H54 (cell line): ENCODE results near the gene BRMS1L.
A peak's percentile ranks its signal among the peaks of the same experiment; 100 is the strongest.
"Not testable (repeated sequence)": the region's sequence is repeated elsewhere in the genome, so short reads cannot be mapped to it uniquely, and the experiment has no call there.

Experiments
- DNase-seq: peaks from one replicate; pipeline ENCODE4 v3.0.0; 2011; ENCODE audit warnings: low spot score, mixed read lengths; ENCODE audit not compliant: insufficient read length
- FAIRE-seq: peaks from 3 replicates; lab custom pipeline; 2011; peaks lifted over from hg19 to GRCh38; lab: Jason Lieb, UNC
- POLR2A ChIP-seq: IDR thresholded peaks from 2 replicates; pipeline ENCODE4 v1.6.1; 2011; ENCODE audit warnings: low read depth, mild to moderate bottlenecking, low read length

Gene BRMS1L

DNA sequence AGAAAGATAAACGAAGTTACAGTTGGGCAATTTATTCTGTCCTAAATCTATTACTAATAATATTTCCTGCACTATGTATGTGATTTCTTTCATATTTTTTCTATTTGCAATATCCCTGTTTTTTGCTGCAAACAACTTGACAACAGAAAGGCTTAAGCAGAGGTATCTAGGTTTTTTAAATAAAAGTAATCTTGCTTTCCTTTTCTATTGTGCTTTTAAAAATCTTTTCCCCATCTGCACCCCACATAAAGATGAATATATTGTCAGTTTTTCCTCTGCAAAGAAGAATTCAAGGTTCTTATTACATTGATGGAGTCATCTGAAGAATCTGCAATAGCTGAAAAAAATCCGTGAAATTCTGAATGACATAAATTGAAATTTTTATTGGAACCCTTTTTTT lies 16.5 kb upstream of the BRMS1L start:
- no peak for FAIRE-seq
- TF ChIP-seq POLR2A: no peak
- DNase-seq: no peak

DNA sequence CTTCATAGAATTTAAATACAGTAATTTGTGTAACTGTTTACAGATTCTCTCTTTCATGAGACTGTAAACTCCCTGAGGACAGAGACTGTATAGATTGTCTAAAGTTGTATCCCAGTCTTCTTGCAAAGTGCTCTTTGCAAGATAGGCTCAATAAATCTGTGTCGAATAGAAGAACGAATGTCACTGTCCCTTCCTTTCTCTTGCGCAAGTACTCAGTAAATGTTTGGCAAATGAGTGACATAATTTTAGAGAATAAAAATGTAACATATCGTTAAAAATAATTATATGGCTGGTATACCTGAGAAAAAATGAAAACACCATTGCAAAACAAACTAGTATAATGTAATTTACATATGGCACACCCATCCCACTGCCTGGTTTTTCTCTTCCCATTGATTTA lies 15.2 kb upstream of the BRMS1L start:
- FAIRE-seq (no peak), DNase-seq (no peak)
- no peak for TF ChIP-seq POLR2A

DNA sequence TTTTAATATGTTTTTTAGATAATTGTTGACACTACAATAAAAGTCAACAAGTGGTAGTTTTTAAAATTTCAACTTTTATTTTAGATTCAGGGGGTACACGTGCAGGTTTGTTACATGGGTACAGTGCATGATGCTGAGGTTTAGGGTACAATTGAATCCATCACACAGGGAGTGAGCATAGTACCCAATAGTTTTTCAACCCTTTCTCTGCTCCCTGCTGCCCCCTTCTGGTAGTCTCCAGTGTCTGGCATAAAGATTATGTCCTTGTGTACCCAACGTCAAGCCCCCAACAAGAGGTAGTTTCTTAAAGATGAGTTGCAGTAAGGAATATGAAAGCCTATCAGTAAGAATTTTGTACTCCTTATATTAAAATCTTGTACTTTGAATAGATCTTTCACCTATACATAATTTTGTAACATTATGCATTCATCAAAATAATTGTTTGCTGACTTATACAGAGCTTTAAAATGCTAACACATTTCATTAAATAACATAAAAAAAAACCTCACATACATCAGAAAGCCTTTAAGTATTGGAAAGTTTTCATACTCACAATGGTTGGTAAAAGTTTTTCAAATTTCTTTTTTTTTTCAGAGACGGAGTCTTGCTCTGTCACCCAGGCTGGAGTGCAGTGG lies 11.7 kb upstream of the BRMS1L start:
- FAIRE-seq (no peak), DNase-seq (no peak)
- no peak for TF ChIP-seq POLR2A

DNA sequence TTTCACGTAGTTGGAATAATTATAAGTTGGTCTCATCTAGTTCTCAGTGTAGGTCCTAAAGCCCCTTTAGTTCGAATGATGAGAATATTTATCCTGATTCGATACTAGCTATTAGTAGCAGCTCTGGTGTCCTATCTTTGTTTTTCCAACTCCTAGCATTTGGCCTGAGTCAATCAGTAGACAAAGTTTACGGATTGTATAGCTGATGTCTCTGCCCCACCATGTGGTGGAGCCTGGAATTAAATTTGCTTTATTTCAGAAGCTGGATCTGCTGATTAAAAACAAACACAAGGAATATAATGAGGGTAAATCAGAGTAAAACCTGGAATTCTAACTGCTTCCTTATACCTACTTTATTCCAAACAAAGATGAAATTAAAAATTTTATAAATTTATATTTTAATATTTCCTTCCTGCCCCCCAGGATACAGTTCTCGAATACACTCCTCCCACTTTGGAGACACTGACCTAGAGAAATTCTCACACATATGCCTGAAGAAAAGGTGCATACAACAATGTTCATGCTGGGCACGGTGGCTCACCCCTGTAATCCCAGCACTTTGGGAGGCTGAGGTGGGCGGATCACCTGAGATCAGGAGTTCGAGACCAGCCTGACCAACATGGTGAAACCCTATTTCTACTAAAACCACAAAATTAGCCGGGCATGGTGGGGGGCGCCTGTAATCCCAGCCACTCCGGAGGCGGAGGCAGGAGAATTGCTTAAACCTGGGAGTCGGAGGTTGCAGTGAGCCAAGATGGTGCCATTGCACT lies 7.6 kb upstream of the BRMS1L start:
- TF ChIP-seq POLR2A: no peak
- no peak for DNase-seq
- peak; percentile 71 for FAIRE-seq

DNA sequence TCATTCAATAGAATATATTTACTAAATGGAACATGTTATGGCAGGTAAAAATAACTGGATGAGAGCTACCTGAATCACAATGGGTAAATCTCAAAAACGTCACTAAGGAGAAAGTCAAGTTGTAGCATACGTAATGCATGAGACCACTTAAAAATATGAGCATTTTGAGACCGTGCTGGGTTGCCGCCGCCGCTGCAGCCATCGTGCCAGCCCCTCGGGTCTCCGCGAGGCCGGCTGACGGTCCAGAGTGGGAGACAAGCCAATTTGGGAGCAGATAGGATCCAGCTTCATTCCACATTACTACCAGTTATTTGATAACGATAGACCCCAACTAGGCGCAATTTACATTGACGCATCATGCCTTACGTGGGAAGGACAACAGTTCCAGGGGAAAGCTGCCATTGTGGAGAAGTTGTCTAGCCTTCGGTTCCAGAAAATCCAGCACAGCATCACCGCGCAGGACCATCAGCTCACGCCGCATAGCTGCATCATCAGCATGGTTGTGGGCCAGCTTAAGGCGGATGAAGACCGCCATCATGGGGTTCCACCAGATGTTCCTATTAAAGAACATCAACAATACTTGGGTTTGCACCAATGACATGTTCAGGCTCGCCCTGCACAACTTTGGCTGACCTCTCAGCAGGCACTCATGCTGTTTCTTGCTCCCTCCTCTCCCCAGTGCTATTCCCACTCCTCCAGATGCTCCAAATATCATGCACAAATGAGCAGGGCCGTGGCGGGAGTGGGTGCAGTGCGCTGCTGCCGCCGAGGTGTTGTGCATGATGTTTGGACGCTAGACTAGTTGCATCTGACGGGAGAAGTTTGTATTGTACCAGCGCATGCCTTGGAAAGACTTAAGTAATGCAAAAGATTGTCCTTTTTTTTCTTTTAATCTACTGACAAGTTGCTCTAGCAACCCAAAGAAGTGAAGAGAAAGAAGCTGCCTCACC lies 6.3 kb upstream of the BRMS1L start:
- no peak for FAIRE-seq
- no peak for DNase-seq
- TF ChIP-seq POLR2A: no peak

DNA sequence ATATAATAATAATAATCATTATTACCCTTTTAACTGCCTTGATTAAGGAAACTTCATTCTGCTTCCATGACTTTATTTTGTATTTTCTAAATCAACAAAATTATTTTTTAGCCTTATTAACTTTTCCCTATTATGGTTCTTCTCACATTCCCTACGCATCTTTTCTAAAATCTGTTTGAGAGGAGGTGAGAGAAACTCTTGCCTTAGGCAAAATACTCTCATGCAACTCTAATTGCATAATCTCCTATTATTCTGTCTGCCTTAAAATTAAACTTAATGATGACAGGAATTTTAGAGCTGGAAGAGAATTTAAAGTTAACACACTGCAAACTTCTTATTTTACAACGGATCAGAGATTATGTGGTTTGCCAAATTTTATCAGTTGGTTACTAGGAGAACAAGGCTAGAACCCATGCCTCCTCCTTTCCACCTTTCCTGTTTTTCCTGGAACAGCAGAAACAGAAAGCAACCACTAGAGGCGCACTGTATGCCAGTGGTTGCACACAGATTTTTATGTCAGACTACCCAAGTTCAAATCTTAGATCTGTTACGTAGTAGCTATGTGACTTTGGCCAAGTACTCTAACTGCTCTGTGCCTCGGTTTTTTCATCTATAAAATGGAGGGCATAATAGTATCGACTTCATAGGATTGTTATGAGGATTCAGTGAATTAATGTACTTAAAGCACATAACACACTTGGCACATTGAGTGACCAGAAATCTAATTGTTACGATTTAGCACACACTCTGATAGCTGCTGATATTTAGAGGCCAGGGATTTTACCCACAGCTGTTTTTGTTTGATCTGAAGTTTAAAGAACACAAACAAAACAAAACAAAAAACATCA lies 4.3 kb upstream of the BRMS1L start:
- DNase-seq: peak; percentile 33
- no peak for TF ChIP-seq POLR2A
- peak; percentile 45 for FAIRE-seq

DNA sequence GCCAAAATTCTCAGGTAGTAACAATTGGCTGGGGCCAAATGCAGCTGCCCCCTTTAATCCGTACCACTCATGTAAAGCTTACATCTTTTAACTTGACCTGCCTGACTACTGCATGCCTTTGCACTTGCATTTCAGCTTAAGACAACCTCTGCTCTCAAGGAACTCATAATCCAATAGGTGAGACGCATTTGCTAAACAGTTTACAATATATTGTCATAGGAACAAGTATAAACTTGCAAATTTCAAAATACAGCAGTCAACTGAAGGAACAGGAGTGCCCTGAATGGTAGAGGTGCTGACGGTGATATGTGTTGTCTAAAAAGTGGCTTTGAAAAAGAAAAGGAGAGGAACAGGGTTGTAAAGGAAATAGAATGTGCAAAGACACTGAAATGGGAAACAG lies 3.6 kb upstream of the BRMS1L start:
- no peak for TF ChIP-seq POLR2A
- FAIRE-seq (no peak), DNase-seq (no peak)

DNA sequence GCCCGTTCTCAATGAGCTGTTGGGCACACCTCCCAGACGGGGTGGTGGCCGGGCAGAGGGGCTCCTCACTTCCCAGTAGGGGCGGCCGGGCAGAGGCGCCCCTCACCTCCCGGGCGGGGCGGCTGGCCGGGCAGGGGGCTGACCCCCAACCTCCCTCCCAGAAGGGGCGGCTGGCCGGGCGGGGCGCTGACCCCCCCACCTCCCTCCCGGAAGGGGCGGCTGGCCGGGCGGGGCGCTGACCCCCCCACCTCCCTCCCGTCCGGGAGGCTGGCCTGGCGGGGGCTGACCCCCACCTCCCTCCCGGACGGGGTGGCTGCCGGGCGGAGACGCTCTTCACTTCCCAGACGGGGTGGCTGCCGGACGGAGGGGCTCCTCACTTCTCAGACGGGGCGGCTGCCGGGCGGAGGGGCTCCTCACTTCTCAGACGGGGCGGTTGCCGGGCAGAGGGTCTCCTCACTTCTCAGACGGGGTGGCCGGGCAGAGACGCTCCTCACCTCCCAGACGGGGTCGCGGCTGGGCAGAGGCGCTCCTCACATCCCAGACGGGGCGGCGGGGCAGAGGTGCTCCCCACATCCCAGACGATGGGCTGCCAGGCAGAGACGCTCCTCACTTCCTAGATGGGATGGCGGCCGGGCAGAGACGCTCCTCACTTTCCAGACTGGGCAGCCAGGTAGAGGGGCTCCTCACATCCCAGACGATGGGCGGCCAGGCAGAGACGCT lies 1.5 kb upstream of the BRMS1L start:
- not testable (repeated sequence) for DNase-seq, FAIRE-seq

DNA sequence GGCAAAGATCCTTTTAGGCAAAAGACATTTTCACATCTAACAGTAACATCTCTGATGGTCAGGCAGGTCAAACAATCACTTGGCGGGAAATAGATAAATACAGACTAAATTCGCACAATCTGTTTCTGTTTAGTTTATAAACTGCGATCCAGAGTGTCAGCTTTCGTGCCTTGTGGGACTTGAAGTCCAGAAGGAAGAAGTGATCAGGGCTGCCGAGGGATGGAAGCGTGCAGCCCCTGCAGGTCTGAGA lies 245 bp upstream of the BRMS1L start:
- peak; percentile 95 for FAIRE-seq

DNA sequence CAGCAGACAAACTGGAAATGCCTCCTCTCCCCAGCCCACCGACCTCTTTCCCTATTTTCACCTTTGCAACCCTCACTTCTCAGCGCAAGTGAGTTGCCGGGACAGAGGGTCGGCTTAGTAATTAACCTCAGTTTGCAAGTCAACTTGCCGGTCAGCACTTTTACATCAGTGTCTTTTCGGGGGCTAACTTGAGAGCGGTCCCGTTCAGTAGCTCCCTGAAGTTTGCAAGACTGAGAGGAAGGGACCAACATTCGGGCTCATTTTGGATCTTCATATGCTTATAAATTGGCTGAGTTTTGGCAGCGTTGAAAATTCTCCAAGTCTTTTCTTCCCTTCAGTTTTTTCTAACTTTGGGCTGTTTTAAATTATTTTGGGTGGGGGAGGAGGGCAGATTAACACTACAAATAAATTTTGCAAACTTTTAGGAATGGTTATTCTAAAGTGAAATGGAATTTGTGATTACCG lies 846 bp downstream of the BRMS1L start:
- no peak for TF ChIP-seq POLR2A
- no peak for FAIRE-seq
- no peak for DNase-seq

More for the DNA sequence above, 245 bp upstream of the BRMS1L start:
- no peak for TF ChIP-seq POLR2A
- no peak for DNase-seq

DNA sequence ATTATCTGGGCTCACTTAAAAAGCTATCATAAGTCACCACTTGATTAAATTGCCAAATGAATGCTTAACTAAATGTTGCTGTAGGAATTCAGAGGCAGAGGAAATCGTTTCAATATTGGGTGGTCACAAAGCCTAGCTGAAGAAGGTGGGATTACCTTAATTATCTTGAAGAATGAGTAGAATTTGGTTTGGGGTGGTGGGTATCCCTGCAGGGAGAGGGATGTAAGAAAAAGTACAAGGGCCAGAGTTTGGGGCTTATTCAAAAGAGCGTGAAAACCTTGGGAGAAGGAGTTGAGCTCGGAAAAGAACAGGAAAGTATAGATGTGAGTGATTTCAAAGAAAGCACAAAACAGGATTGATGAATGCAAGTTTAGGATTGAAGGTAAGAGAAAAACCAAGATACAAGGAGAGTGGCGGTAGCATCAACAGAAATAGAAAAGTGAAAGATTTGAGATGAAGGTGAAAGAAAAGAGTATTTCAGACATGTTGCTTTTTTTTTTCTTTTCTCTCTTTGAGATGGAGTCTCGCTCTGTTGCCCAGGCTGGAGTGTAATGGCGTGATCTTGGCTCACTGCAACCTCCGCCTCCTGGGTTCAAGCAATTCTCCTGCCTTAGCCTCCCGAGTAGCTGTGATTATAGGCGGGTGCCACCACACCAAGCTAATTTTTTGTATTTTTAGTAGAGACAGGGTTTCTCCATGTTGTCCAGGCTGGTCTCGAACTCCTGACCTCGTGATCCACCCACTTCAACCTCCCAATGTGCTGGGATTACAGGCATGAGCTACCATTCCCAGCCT lies 1.7 kb downstream of the BRMS1L start:
- DNase-seq: no peak
- no peak for FAIRE-seq
- TF ChIP-seq POLR2A: no peak

DNA sequence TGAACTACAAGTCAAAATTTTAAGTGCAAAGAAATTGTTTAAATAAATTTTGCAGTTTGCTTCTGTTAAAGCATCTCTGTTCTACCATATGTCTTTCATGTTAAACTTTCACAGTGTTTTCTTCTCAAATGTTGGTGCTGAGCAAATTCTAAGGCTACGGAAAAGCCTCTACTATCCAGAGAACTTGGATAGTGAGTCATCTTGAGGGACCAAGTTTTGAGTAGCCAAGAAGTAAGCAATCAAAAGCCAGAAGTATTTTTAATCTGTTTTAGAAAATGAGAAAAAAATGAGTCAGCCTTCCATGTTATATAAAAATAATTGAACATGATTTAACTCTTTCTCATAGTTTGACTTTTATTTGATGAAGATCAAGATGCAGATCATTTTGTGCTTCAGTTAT lies 3.3 kb downstream of the BRMS1L start:
- no peak for FAIRE-seq
- TF ChIP-seq POLR2A: no peak
- no peak for DNase-seq
